ENCODE data around the gene SYNJ2. TPM values are rescaled to one million over a fixed set of nuclear protein-coding genes. Genes with fewer than 3 reads are reported as not detected.

Gene SYNJ2
- total RNA-seq, 1 donor from 2014 or later = 31.8 TPM

- no peak overlapping the region for H3K4me2 ChIP-seq (ENCODE audit: low read length)
- no peak for FAIRE-seq
- no peak overlapping the region for H3K4me3 ChIP-seq (ENCODE audit: insufficient read depth, low read depth, low read length)
- H4K20me1 ChIP-seq (ENCODE audit: insufficient read depth, low read length) = no peaks in the 10 kb centered on the region
- H3K4me1 Mint-ChIP-seq (ENCODE audit: low read depth, unreplicated experiment) = peaks cover 2% of the 10 kb centered on the region
- no peaks in the 10 kb centered on the region for H3K79me2 ChIP-seq (ENCODE audit: insufficient read depth, low read length)
- H3K27me3 ChIP-seq (ENCODE audit: insufficient read depth, low read length) = no peaks in the 10 kb centered on the region
- no peaks in the 10 kb centered on the region for H3K4me1 ChIP-seq (ENCODE audit: insufficient read depth, low read length)
- H3K9ac ChIP-seq (ENCODE audit: low read length) = no peak overlapping the region
- H3K9me3 Mint-ChIP-seq (ENCODE audit: unreplicated experiment) = peaks cover 14% of the 10 kb centered on the region
- H3K36me3 ChIP-seq (ENCODE audit: insufficient read depth, low read length) = no peaks in the 10 kb centered on the region
- no peak overlapping the region for H3K27ac Mint-ChIP-seq (ENCODE audit: unreplicated experiment)
- TF ChIP-seq EZH2 (IDR thresholded peaks at IDR 0.05; ENCODE audit: insufficient read depth, low read length) = no peak
- no peak overlapping the region for H3K27ac ChIP-seq (ENCODE audit: low read depth, low read length)
- no peak overlapping the region for H3K4me3 Mint-ChIP-seq (ENCODE audit: unreplicated experiment)
- no peak for DNase-seq (ENCODE audit: low read depth)
- H3K9me3 ChIP-seq (ENCODE audit: insufficient read depth, low read depth, low read length) = peaks cover under 1% of the 10 kb centered on the region
- H3K27me3 Mint-ChIP-seq (ENCODE audit: low read depth, unreplicated experiment) = peaks cover 5% of the 10 kb centered on the region
- peaks cover 4% of the 10 kb centered on the region for H3K36me3 Mint-ChIP-seq (ENCODE audit: low read depth, unreplicated experiment)
- H2AFZ ChIP-seq (ENCODE audit: low read depth, low read length) = no peak overlapping the region
These were observed 28.8 kb upstream of the SYNJ2 start for GRCh38 chr6:157952861-157953351.

GRCh38 chr6:157953580-157954091, 28.0 kb upstream of the SYNJ2 start:
- H3K4me2 ChIP-seq (ENCODE audit: low read length) = no peak overlapping the region
- no peak overlapping the region for H2AFZ ChIP-seq (ENCODE audit: low read depth, low read length)
- DNase-seq (ENCODE audit: low read depth) = no peak
- no peaks in the 10 kb centered on the region for H3K27me3 ChIP-seq (ENCODE audit: insufficient read depth, low read length)
- H3K79me2 ChIP-seq (ENCODE audit: insufficient read depth, low read length) = no peaks in the 10 kb centered on the region
- H3K9me3 ChIP-seq (ENCODE audit: insufficient read depth, low read depth, low read length) = peaks cover 3% of the 10 kb centered on the region
- peaks cover 2% of the 10 kb centered on the region for H3K4me1 Mint-ChIP-seq (ENCODE audit: low read depth, unreplicated experiment)
- H3K27ac Mint-ChIP-seq (ENCODE audit: unreplicated experiment) = no peak overlapping the region
- no peak overlapping the region for H3K4me3 Mint-ChIP-seq (ENCODE audit: unreplicated experiment)
- no peaks in the 10 kb centered on the region for H3K4me1 ChIP-seq (ENCODE audit: insufficient read depth, low read length)
- no peaks in the 10 kb centered on the region for H3K36me3 ChIP-seq (ENCODE audit: insufficient read depth, low read length)
- FAIRE-seq = no peak
- no peak overlapping the region for H3K4me3 ChIP-seq (ENCODE audit: insufficient read depth, low read depth, low read length)
- H4K20me1 ChIP-seq (ENCODE audit: insufficient read depth, low read length) = no peaks in the 10 kb centered on the region
- H3K27me3 Mint-ChIP-seq (ENCODE audit: low read depth, unreplicated experiment) = peaks cover 5% of the 10 kb centered on the region
- no peak overlapping the region for H3K27ac ChIP-seq (ENCODE audit: low read depth, low read length)
- TF ChIP-seq EZH2 (IDR thresholded peaks at IDR 0.05; ENCODE audit: insufficient read depth, low read length) = no peak
- TF ChIP-seq, protein P1, sequence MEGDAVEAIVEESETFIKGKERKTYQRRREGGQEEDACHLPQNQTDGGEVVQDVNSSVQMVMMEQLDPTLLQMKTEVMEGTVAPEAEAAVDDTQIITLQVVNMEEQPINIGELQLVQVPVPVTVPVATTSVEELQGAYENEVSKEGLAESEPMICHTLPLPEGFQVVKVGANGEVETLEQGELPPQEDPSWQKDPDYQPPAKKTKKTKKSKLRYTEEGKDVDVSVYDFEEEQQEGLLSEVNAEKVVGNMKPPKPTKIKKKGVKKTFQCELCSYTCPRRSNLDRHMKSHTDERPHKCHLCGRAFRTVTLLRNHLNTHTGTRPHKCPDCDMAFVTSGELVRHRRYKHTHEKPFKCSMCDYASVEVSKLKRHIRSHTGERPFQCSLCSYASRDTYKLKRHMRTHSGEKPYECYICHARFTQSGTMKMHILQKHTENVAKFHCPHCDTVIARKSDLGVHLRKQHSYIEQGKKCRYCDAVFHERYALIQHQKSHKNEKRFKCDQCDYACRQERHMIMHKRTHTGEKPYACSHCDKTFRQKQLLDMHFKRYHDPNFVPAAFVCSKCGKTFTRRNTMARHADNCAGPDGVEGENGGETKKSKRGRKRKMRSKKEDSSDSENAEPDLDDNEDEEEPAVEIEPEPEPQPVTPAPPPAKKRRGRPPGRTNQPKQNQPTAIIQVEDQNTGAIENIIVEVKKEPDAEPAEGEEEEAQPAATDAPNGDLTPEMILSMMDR (IDR thresholded peaks at IDR 0.05; ENCODE audit: insufficient read depth, low read depth, low read length) = no peak
- H3K9me3 Mint-ChIP-seq (ENCODE audit: unreplicated experiment) = peaks cover 16% of the 10 kb centered on the region
- peaks cover under 1% of the 10 kb centered on the region for H3K36me3 Mint-ChIP-seq (ENCODE audit: low read depth, unreplicated experiment)
- H3K9ac ChIP-seq (ENCODE audit: low read length) = no peak overlapping the region

DNA sequence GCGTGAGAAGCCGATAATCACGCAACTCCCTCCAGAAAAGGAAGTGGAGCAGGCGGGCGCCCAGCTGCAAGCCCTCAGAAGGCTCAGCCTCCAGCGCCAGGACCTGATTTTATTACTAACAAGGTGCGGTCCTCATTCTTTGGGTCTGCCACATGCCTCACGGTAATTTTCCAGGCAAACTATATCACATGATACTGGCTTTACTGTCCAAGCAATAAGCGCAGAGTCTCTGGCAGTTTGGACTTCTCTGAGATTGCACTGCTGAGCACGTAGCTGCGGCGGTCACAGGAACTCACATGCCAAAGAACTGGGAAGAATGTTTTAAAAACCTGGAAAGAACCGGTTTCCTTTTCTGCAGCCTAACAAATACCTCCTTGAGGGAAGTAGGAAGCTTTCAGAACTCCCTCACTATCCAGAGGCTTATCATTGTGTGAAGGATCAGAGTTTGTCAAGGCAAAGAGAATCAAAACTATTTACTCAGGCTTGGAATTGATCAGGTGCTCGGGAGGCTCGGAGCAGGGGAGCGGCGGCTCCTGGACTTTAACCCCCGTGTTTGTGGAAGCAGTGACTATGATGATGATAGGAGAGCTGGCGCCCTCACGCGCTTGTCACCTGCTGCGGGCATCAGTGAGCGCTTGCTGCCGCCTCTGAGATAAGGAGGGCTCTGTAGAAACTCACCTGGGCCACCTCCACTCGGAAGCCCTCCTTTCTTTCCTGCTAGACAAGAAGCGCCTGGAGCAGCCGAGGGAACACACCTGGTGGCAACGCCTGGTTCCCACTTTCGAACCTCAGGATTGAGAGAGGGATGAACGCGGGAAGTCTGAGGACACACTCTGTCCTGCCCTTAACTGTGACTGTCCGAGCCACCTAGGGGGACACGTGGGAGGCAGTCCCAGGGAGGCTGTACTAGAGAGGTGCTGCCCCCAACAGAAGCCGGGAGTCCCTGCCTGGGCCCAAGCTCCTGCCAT, 27.2 kb upstream of the SYNJ2 start:
- Histone ChIP-seq H3K9me3 (ENCODE audit: insufficient read depth, low read depth, low read length) (peaks cover 3% of the 10 kb centered on the region), H3K4me1 (ENCODE audit: insufficient read depth, low read length) (no peaks in the 10 kb centered on the region), H2AFZ (ENCODE audit: low read depth, low read length) (no peak overlapping the region), H4K20me1 (ENCODE audit: insufficient read depth, low read length) (no peaks in the 10 kb centered on the region), H3K79me2 (ENCODE audit: insufficient read depth, low read length) (no peaks in the 10 kb centered on the region), H3K9ac (ENCODE audit: low read length) (no peak overlapping the region), H3K4me2 (ENCODE audit: low read length) (peak overlapping the region; percentile 37), H3K36me3 (ENCODE audit: insufficient read depth, low read length) (no peaks in the 10 kb centered on the region), H3K27me3 (ENCODE audit: insufficient read depth, low read length) (no peaks in the 10 kb centered on the region), H3K27ac (ENCODE audit: low read depth, low read length) (no peak overlapping the region), H3K4me3 (ENCODE audit: insufficient read depth, low read depth, low read length) (no peak overlapping the region)
- FAIRE-seq (no peak), DNase-seq (ENCODE audit: low read depth) (no peak)
- H3K27ac Mint-ChIP-seq (ENCODE audit: unreplicated experiment) = no peak overlapping the region
- H3K9me3 Mint-ChIP-seq (ENCODE audit: unreplicated experiment) = peaks cover 20% of the 10 kb centered on the region
- peaks cover under 1% of the 10 kb centered on the region for H3K36me3 Mint-ChIP-seq (ENCODE audit: low read depth, unreplicated experiment)
- H3K4me3 Mint-ChIP-seq (ENCODE audit: unreplicated experiment) = no peak overlapping the region
- peaks cover 2% of the 10 kb centered on the region for H3K4me1 Mint-ChIP-seq (ENCODE audit: low read depth, unreplicated experiment)
- TF ChIP-seq, protein P1 (IDR thresholded peaks at IDR 0.05; ENCODE audit: insufficient read depth, low read depth, low read length) = no peak
- no peak for TF ChIP-seq EZH2 (IDR thresholded peaks at IDR 0.05; ENCODE audit: insufficient read depth, low read length)
- H3K27me3 Mint-ChIP-seq (ENCODE audit: low read depth, unreplicated experiment) = peaks cover 5% of the 10 kb centered on the region

All from astrocyte (in vitro differentiated cells and primary cell).